NCI-H2029 treated with DMSO at 0.1 percent for 48 hours (cell line): Measurements from ENCODE around the gene PRMT9.

Source experiments
- DNase-seq: peaks from one replicate; lab custom pipeline; 2025; lab: John Stamatoyannopoulos, UW

Gene PRMT9

DNA sequence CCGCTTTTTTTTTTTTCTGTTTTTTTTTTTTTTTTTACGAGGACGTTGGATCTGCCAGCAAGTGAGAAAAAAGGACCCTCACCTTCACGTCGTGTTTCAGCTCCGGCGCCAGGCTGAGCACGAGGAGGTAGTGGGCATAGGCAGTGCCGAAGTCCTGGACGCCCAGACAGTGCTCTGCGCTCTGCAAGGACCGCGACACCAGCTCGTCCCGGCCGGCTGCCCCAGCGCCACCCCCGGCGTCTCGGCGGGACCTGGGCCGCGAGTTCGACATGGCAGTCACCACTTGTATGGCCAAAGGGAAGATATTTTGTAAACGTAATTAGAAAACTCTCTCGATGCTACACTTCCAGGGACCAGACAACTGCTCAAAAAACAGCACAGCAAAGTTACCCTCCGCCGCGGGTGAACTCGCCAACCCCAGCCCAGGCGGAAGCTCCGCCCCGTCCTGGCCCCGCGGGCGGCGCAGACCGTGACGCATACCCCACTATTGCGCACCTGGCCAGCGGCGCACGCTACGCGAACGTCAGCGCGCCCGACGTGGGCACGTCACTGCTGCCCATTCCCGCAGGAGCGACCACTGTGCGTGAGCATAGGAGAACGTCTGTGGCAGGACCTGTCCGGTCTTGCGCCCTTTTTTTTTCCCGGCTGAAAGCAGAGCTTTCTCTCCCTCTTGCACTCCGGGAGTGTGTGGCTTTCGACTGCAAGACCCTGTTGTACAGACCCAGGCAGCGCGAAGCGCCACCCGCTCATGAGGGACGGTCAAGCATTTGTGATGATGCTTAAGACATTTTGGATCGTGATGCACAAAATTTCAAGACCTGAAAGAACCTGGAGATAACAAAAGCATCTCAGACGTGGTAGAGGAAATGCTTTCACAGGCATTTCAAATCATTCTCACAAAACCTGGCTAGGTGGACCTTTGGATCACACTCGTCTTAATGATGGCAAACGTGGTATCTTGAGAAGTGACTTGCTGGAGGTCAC lies at the start of gene PRMT9:
TSS of gene PRMT9 (minus strand) at position 447 of the 984 bp plus-strand sequence. CDS start at position 271, 176 bp downstream.
- peak; percentile 25 for DNase-seq

GRCh38 chr4:147732518-147733235 lies 48.7 kb upstream of the PRMT9 start:
- DNase-seq: no peak

DNA sequence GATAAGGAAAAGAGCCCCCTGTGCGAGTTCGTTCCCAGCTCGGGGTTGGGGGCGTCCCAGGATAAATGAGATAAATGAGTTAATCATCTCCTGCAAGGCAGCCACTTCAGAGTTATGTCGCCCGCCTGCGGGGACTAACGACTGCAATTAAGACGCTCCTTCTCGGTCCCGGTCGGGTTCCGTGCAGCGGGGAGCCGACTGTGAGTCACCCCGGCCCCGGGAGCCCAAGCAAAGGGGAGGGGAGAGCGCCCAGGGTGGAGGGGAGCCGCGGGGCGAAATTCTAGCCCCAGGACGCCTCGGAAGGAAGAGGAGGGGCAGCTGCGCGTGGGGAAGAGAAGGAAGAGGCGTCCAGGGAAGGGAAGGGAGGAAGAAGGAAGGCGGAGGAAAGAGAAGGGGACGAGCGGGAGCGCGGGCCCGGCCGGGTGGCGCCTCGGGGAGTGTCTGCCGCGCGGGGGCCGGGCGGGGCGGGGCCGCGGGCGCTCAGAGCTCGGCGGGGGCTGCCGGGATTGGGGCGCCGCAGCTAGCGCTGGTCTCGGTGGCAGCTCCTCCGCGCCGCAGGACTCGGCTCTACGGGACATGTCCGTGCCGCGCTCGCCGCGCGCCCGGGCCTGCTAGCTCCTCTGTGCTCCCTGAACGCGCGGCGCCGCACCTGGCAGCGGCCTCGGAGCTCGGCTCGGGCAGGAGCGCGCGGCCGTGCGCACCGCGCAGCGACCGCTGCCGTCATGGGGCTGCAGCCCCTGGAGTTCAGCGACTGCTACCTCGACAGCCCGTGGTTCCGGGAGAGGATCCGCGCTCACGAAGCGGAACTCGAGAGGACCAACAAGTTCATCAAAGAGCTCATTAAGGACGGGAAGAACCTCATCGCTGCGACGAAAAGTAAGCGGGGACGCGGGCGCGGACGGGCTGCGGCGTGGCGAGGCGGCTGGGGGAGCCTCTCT lies 47.9 kb upstream of the PRMT9 start, which contains the start of gene ARHGAP10:
TSS of gene ARHGAP10 (plus strand) at position 509 of the 938 bp plus-strand sequence. CDS start at position 723, 214 bp downstream.
- DNase-seq: no peak

- no peak for DNase-seq
Observed at GRCh38 chr4:147730333-147730732, 46.4 kb upstream of the PRMT9 start.

DNA sequence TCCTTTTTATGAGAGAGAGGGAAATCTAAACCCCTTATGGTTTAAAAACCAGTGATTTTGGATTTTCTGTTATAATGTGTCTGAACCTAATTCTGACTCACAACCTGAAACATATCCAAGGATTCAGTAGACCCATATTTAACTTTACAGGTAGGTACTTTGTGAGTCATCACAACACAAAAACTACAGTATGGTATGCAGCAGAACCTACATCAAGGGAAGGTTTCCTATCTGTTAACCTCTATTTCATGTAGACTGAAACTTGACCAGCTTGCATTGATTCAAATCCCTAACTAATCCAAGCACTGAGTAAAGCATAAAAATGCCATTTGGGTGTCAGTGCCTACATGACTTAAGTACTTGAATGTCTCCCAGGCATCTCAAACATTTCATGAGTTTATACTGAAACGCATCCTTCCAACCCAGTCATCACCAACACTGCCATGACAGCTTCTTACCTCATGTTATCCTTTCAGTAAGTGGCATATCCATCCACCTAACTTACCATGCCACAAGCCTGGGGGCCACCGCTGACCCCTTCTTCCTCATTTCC lies 43.6 kb upstream of the PRMT9 start:
- no peak for DNase-seq

- no peak for DNase-seq
Observed at GRCh38 chr4:147725673-147726072, 41.7 kb upstream of the PRMT9 start.

DNA sequence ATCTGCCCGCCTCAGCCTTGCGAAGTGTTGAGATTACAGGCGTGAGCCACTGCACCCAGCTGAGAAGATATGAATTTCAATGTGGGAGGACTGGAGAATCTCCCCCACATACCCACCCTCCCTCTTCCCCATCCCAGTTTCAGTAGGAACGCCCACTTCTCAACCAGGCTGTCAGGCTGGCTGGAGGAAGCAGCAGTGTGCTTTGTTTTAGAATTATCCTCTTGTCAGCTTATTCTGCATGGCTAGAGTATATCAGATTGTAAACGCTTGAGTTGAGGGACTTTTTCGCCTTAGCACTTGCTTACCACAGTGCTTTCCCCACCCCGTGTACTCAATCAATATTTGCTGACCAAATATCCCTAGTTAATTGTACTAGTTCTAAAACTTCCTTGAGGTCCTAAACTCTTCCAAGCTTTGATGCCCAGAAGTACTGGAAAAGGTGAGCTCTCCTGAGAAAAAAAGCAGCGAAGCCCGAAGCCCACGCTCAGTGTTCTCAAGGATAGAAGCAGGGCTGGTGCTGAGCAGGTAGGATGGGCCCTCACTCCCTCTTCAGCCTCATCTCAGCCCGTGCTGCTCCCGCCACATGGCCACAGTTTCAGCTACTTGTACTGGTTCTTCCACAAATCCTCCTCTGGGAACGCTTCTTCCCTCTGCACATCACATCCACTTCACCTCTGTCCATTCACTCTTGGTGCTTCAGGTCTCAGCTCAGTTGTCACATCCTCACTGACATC lies 40.7 kb upstream of the PRMT9 start:
- no peak for DNase-seq

GRCh38 chr4:147723326-147723725 lies 39.4 kb upstream of the PRMT9 start:
- no peak for DNase-seq

DNA sequence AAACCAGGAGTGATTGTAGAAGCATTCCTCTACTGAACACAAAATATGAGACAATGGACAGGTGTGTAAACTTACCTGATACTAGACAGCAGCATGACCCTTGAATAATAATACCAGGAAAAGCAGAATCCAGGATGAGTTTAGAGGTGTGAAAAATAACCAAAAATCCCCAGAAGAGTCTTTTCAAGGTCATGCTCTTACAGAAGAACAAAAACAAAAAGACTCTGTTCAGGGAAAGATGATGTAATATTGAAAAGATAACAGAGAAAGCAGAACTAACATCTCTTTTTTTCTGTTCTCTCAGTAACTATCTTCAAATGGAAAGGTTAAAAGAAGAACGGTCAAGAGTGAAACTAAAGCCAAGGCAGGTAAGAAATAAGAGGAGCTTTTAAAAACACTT lies 33.9 kb upstream of the PRMT9 start:
- DNase-seq: no peak

DNA sequence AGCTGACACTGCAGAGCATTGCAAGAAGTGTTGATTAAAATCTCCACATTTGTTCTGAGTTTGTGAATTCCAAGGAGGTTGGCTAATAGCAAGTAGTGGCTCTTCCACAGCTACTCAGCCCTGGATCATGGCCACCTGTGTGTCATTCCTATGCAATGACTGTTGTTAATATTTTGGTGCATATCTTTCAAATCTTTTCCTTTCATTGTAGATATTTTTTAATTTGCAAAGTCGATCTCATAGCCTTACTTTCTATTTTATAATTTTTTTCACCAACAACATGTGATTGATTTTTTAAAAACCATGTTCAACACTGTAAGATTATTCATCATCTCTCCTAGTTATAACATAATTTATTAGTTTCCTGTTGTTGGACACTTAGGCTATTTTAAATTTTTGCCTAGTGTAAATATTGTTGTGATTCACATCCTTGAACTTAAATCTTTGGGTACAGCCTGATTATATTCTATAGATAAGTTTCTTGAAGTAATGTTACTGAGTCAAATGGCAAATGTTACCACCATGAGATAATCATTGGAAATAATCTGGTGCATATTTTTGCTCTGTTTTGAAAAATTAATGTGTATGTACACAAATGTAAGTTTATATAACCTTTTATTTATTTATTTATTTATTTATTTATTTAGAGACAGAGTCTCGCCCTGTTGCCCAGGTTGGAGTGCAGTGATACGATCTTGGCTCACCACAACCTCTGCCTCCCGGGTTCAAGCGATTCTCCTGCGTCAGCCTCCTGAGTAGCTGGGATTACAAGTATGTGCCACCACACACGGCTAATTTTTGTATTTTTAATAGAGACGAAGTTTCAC lies 30.8 kb upstream of the PRMT9 start:
- DNase-seq: no peak

GRCh38 chr4:147709999-147710398 lies 26.0 kb upstream of the PRMT9 start:
- DNase-seq: no peak

- peak; percentile 19 for DNase-seq
Observed at GRCh38 chr4:147707892-147708672, 24.1 kb upstream of the PRMT9 start.

DNA sequence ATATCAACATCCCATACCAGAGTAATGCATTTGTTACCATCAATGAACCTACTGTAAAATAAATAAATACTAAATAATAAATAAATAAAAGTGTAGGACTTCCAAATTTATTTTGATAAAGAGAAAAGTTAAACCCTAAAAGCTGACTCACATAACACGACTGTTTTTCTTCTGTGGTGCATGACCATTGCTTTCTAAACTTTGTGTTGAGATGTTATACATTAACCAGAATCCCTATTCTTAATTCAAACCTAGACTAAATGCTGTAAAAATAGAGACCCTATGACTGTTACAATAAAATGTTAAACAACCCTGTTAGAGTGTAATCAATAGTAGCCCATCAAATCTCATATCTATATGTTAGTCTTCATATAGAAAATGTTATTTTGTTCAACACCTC lies 20.9 kb upstream of the PRMT9 start:
- no peak for DNase-seq

- no peak for DNase-seq
Observed at GRCh38 chr4:147696866-147697265, 12.9 kb upstream of the PRMT9 start.

- no peak for DNase-seq
Observed at GRCh38 chr4:147693218-147693617, 9.3 kb upstream of the PRMT9 start.

- DNase-seq: no peak
Observed at GRCh38 chr4:147691820-147692219, 7.9 kb upstream of the PRMT9 start.

DNA sequence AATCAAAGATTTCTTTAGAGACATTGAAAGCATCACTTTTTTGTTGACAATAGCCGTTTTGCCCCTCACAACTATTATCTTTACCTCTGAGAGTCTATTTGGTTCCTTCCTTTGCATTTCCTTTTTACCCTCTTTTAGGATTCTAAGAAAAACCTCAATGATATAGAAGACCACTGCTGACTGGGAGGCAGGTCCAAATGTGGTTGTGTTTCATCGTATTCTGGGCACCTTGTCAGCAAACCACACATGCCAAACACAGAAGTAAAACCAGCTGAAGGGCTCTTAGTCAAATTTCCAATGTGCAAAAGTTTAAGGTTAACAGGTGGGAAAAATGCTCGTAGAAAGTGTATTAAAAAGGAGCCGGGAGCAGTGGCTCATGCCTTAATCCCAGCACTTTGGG lies 5.1 kb upstream of the PRMT9 start:
- no peak for DNase-seq

DNA sequence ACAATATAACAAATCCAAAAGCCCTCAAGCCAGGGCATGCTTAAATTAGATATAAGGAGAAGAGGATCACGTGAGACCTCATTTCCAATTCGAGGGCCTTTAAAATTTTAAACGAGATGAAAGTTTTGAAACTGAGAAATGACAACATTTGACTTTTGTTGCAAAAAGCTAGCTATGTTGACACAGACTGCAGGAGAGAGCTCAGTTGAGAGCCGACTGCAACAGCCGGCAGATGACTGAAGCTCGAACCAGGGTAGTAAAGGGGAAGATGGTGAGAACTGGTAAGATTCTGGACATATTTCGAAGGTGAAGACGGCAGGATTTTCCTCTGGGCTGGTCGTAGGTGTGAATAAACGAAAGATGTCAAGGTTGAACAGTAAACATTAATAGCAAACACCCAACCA lies 773 bp downstream of the PRMT9 start:
- DNase-seq: no peak

GRCh38 chr4:147682755-147683154 lies 1.2 kb downstream of the PRMT9 start:
- DNase-seq: no peak
